HG03196 (cell line): Measurements from ENCODE around the gene PDK2.

Experiments
- ATAC-seq: cut with Tn5 transposase; IDR thresholded peaks from one replicate; pipeline ENCODE4 v1.9.1; 2021; ENCODE audit not compliant: unreplicated experiment

PDK2 gene

GRCh38 chr17:50094753-50095619 lies at the start of gene PDK2:
PDK2 (plus strand) TSS chr17:50095351; CDS start chr17:50095436, 85 bp downstream.
- peak; percentile 79 for ATAC-seq

- no peak for ATAC-seq
Measured at GRCh38 chr17:50046179-50046578, 49.0 kb upstream of the PDK2 start.

- ATAC-seq: no peak
Measured at GRCh38 chr17:50046667-50047066, 48.5 kb upstream of the PDK2 start.

- ATAC-seq: no peak
Measured at GRCh38 chr17:50047083-50047482, 48.1 kb upstream of the PDK2 start.

- no peak for ATAC-seq
Measured at GRCh38 chr17:50047488-50048126, 47.5 kb upstream of the PDK2 start.

GRCh38 chr17:50048146-50048720 lies 46.9 kb upstream of the PDK2 start:
- no peak for ATAC-seq

- ATAC-seq: no peak
Measured at GRCh38 chr17:50048988-50049387, 46.2 kb upstream of the PDK2 start.

GRCh38 chr17:50049636-50050035 lies 45.5 kb upstream of the PDK2 start:
- no peak for ATAC-seq

- no peak for ATAC-seq
Measured at GRCh38 chr17:50050431-50051032, 44.6 kb upstream of the PDK2 start.

- ATAC-seq: no peak
Measured at GRCh38 chr17:50051082-50051576, 44.0 kb upstream of the PDK2 start.

GRCh38 chr17:50051606-50052005 lies 43.5 kb upstream of the PDK2 start:
- no peak for ATAC-seq

GRCh38 chr17:50052241-50052796 lies 42.8 kb upstream of the PDK2 start:
- ATAC-seq: no peak

- ATAC-seq: no peak
Measured at GRCh38 chr17:50052822-50053653, 42.1 kb upstream of the PDK2 start.

GRCh38 chr17:50053654-50053960 lies 41.5 kb upstream of the PDK2 start:
- no peak for ATAC-seq

- no peak for ATAC-seq
Measured at GRCh38 chr17:50055055-50055425, 40.1 kb upstream of the PDK2 start.

GRCh38 chr17:50055426-50056216 lies 39.5 kb upstream of the PDK2 start, which contains the start of gene ITGA3:
ITGA3 (plus strand) TSS chr17:50056110; CDS start chr17:50056440, 330 bp downstream.
- ATAC-seq: peak; percentile 43

- peak; percentile 43 for ATAC-seq
Measured at GRCh38 chr17:50056217-50056960, 38.8 kb upstream of the PDK2 start.

- ATAC-seq: no peak
Measured at GRCh38 chr17:50056961-50057330, 38.2 kb upstream of the PDK2 start.

- no peak for ATAC-seq
Measured at GRCh38 chr17:50057521-50057991, 37.6 kb upstream of the PDK2 start.
